SK-N-SH treated with all-trans-retinoic acid at 6 μM for 48 hours (cell line): ENCODE results near the gene NKD2.

Experiments used
- ATAC-seq: fragments of 200-7000 bp; cut with Tn5 transposase; 3 replicates; pipeline ENCODE4 v1.9.1; 2020; ENCODE audit warnings: mild to moderate bottlenecking, moderate library complexity
- ARNTL ChIP-seq: fragments of 450-650 bp; formaldehyde crosslinking; IDR thresholded peaks from 2 replicates; pipeline ENCODE4 v1.5.0; 2020; ENCODE audit warnings: low read depth, mild to moderate bottlenecking, moderate library complexity, borderline replicate concordance
- BACH2 ChIP-seq: fragments of 250-450 bp; sonication (Bioruptor Pico); IDR thresholded peaks from 2 replicates; pipeline ENCODE4 v1.9.0; 2021; ENCODE audit warnings: mild to moderate bottlenecking, borderline replicate concordance
- CREB5 ChIP-seq: fragments of 250-450 bp; sonication (Bioruptor Pico); IDR thresholded peaks from 2 replicates; pipeline ENCODE4 v1.5.1; 2020; ENCODE audit warnings: low read depth, mild to moderate bottlenecking, moderate library complexity
- CSRNP3 ChIP-seq: fragments of 250-450 bp; sonication (Bioruptor Pico); IDR thresholded peaks from 2 replicates; pipeline ENCODE4 v1.5.1; 2021; ENCODE audit warnings: mild to moderate bottlenecking, moderate library complexity
- ESRRG ChIP-seq: fragments of 250-450 bp; sonication (Bioruptor Pico); IDR thresholded peaks from 2 replicates; pipeline ENCODE4 v1.6.1; 2021; ENCODE audit warnings: mild to moderate bottlenecking
- GLIS3 ChIP-seq: fragments of 250-450 bp; sonication (Bioruptor Pico); IDR thresholded peaks from 2 replicates; pipeline ENCODE4 v1.5.0; 2020; ENCODE audit warnings: mild to moderate bottlenecking, moderate library complexity
- ISL1 ChIP-seq: fragments of 250-450 bp; sonication (Bioruptor Pico); IDR thresholded peaks from 2 replicates; pipeline ENCODE4 v2.1.2; 2022; ENCODE audit warnings: mild to moderate bottlenecking, moderate library complexity
- OSR1 ChIP-seq: fragments of 250-450 bp; sonication (Bioruptor Pico); IDR thresholded peaks from 2 replicates; pipeline ENCODE4 v1.8.0; 2022; ENCODE audit warnings: moderate library complexity, mild to moderate bottlenecking, inconsistent platforms
- PATZ1 ChIP-seq: fragments of 250-450 bp; sonication (Bioruptor Pico); IDR thresholded peaks from 2 replicates; pipeline ENCODE4 v1.8.0; 2020; ENCODE audit warnings: mild to moderate bottlenecking, moderate library complexity, borderline replicate concordance
- POU6F1 ChIP-seq: fragments of 250-450 bp; sonication (Bioruptor Pico); IDR thresholded peaks from 2 replicates; pipeline ENCODE4 v1.8.0; 2021; ENCODE audit warnings: low read depth, mild to moderate bottlenecking, moderate library complexity, borderline replicate concordance
- PPARA ChIP-seq: fragments of 250-450 bp; sonication (Bioruptor Pico); IDR thresholded peaks from 2 replicates; pipeline ENCODE4 v1.5.0; 2020; ENCODE audit warnings: mild to moderate bottlenecking, borderline replicate concordance
- RARB ChIP-seq: fragments of 250-450 bp; sonication (Bioruptor Pico); IDR thresholded peaks from 2 replicates; pipeline ENCODE4 v1.8.0; 2021; ENCODE audit warnings: mild to moderate bottlenecking, moderate library complexity
- SNAI2 ChIP-seq: fragments of 250-450 bp; sonication (Bioruptor Pico); IDR thresholded peaks from 2 replicates; pipeline ENCODE4 v1.5.0; 2020; ENCODE audit warnings: mild to moderate bottlenecking, moderate library complexity
- TCF4 ChIP-seq: fragments of 250-450 bp; sonication (Bioruptor Pico); IDR thresholded peaks from 2 replicates; pipeline ENCODE4 v1.8.0; 2021; ENCODE audit warnings: mild to moderate bottlenecking, moderate library complexity, borderline replicate concordance
- TOX ChIP-seq: fragments of 250-450 bp; sonication (Bioruptor Pico); IDR thresholded peaks from 2 replicates; pipeline ENCODE4 v1.8.0; 2021; ENCODE audit warnings: mild to moderate bottlenecking, moderate library complexity, borderline replicate concordance
- TSHZ2 ChIP-seq: fragments of 250-450 bp; sonication (Bioruptor Pico); IDR thresholded peaks from 2 replicates; pipeline ENCODE4 v1.5.0; 2020; ENCODE audit warnings: mild to moderate bottlenecking, moderate library complexity
- ZC3H10 ChIP-seq: fragments of 250-450 bp; sonication (Bioruptor Pico); IDR thresholded peaks from 2 replicates; pipeline ENCODE4 v1.5.1; 2021; ENCODE audit warnings: mild to moderate bottlenecking, moderate library complexity
- ZFP3 ChIP-seq: fragments of 250-450 bp; sonication (Bioruptor Pico); IDR thresholded peaks from 2 replicates; pipeline ENCODE4 v1.5.0; 2020; ENCODE audit warnings: mild to moderate bottlenecking, moderate library complexity
- ZFP30 ChIP-seq: fragments of 450-650 bp; formaldehyde crosslinking; IDR thresholded peaks from 2 replicates; pipeline ENCODE4 v1.5.0; 2022; ENCODE audit warnings: mild to moderate bottlenecking, moderate library complexity
- ZNF565 ChIP-seq: fragments of 450-650 bp; formaldehyde crosslinking; conservative IDR thresholded peaks from 2 replicates; pipeline ENCODE4 v1.5.0; 2020; ENCODE audit warnings: low read depth, mild to moderate bottlenecking, moderate library complexity
- ZNF70 ChIP-seq: fragments of 450-650 bp; formaldehyde crosslinking; IDR thresholded peaks from 2 replicates; pipeline ENCODE4 v1.5.0; 2020; ENCODE audit warnings: mild to moderate bottlenecking, moderate library complexity
- ZNF8 ChIP-seq: fragments of 450-650 bp; formaldehyde crosslinking; IDR thresholded peaks from 2 replicates; pipeline ENCODE4 v1.5.0; 2020; ENCODE audit warnings: mild to moderate bottlenecking, moderate library complexity

NKD2 gene

GRCh38 chr5:978693-979092 lies 29.9 kb upstream of the NKD2 start:
- ATAC-seq, result no peak

GRCh38 chr5:979100-979817 lies 29.3 kb upstream of the NKD2 start:
- no peak for ATAC-seq
- TF ChIP-seq TOX (CRISPR knock-in tag) (no peak), ZNF8 (no peak), ZC3H10 (no peak), ZNF565 (CRISPR knock-in tag) (no peak), POU6F1 (CRISPR knock-in tag) (no peak), CREB5 (no peak), PATZ1 (no peak), RARB (no peak), ZFP30 (no peak), BACH2 (no peak)

More at GRCh38 chr5:978693-979092, 29.9 kb upstream of the NKD2 start:
- TF ChIP-seq ARNTL (CRISPR knock-in tag) (no peak), CSRNP3 (CRISPR knock-in tag) (no peak), PPARA (no peak), ESRRG (no peak), ZNF8 (no peak), BACH2 (no peak), TCF4 (CRISPR knock-in tag) (no peak), ZC3H10 (no peak), ZNF565 (CRISPR knock-in tag) (no peak), TOX (CRISPR knock-in tag) (no peak), PATZ1 (no peak), ZNF70 (CRISPR knock-in tag) (no peak), SNAI2 (CRISPR knock-in tag) (no peak), OSR1 (no peak), ZFP3 (no peak), ISL1 (no peak), ZFP30 (no peak), GLIS3 (CRISPR knock-in tag) (no peak), TSHZ2 (CRISPR knock-in tag) (no peak)
